ENCODE data around the gene NYAP2. TPM values are rescaled to one million over a fixed set of nuclear protein-coding genes. Genes with fewer than 3 reads are reported as not detected.
A peak's percentile ranks its signal among the peaks of the same experiment; 100 is the strongest.

The NYAP2 gene
- total RNA-seq, 1 donor: not detected

GRCh38 chr2:225466891-225467604 lies 67.5 kb downstream of the NYAP2 start:
- no peak for DNase-seq (ENCODE audit: low read depth)
- TF ChIP-seq, protein P1, sequence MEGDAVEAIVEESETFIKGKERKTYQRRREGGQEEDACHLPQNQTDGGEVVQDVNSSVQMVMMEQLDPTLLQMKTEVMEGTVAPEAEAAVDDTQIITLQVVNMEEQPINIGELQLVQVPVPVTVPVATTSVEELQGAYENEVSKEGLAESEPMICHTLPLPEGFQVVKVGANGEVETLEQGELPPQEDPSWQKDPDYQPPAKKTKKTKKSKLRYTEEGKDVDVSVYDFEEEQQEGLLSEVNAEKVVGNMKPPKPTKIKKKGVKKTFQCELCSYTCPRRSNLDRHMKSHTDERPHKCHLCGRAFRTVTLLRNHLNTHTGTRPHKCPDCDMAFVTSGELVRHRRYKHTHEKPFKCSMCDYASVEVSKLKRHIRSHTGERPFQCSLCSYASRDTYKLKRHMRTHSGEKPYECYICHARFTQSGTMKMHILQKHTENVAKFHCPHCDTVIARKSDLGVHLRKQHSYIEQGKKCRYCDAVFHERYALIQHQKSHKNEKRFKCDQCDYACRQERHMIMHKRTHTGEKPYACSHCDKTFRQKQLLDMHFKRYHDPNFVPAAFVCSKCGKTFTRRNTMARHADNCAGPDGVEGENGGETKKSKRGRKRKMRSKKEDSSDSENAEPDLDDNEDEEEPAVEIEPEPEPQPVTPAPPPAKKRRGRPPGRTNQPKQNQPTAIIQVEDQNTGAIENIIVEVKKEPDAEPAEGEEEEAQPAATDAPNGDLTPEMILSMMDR (IDR thresholded peaks at IDR 0.05; ENCODE audit: insufficient read depth, low read length): no peak
- H3K4me3 ChIP-seq (ENCODE audit: low read depth, low read length): no peak overlapping the region

DNA sequence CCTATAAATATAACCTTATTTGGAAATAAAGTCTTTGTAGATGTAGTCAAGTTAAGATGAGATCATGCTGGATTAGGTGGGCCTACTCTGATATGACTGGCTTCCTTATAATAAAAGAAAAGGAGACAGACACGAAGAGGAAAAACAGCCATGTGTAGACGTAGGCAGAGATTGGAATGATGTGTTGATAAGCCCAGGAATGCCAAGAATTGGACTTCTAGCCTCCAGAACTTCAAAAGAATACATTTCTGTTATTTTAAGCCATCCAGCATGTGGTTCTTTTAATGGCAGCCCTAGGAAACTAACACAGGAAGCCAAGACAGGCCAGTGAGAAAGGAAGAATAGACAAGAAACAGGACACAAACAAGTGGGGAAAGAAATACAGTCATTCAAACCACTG lies 68.6 kb downstream of the NYAP2 start:
- DNase-seq (ENCODE audit: low read depth): peak; percentile 31
- TF ChIP-seq, protein P1 (IDR thresholded peaks at IDR 0.05; ENCODE audit: insufficient read depth, low read length): no peak
- H3K4me3 ChIP-seq (ENCODE audit: low read depth, low read length): no peak overlapping the region

GRCh38 chr2:225471039-225471438 lies 71.5 kb downstream of the NYAP2 start:
- TF ChIP-seq, protein P1 (IDR thresholded peaks at IDR 0.05; ENCODE audit: insufficient read depth, low read length): no peak
- H3K4me3 ChIP-seq (ENCODE audit: low read depth, low read length): no peak overlapping the region
- no peak for DNase-seq (ENCODE audit: low read depth)

DNA sequence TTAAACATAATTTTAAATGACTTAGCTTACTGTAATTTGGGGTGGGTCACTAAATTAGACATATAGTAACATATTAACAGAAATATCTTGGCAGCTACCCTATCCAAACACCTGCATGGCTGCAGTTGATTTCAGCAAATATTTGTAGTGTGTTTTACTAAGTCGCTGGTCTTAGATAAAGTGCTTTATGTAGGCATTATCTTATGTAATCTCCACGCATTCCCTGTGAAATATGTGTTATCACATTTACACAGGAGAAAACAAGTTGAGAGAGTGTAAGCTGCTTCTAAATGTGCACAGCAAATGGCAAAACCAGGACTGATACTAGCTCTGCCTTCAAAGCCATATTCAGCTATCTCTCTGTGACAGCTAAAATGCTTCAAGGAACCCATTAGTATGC lies 72.0 kb downstream of the NYAP2 start:
- H3K4me3 ChIP-seq (ENCODE audit: low read depth, low read length): no peak overlapping the region
- TF ChIP-seq, protein P1 (IDR thresholded peaks at IDR 0.05; ENCODE audit: insufficient read depth, low read length): no peak
- DNase-seq (ENCODE audit: low read depth): no peak

GRCh38 chr2:225472161-225472560 lies 72.7 kb downstream of the NYAP2 start:
- no peak overlapping the region for H3K4me3 ChIP-seq (ENCODE audit: low read depth, low read length)
- DNase-seq (ENCODE audit: low read depth): no peak
- TF ChIP-seq, protein P1 (IDR thresholded peaks at IDR 0.05; ENCODE audit: insufficient read depth, low read length): no peak

DNA sequence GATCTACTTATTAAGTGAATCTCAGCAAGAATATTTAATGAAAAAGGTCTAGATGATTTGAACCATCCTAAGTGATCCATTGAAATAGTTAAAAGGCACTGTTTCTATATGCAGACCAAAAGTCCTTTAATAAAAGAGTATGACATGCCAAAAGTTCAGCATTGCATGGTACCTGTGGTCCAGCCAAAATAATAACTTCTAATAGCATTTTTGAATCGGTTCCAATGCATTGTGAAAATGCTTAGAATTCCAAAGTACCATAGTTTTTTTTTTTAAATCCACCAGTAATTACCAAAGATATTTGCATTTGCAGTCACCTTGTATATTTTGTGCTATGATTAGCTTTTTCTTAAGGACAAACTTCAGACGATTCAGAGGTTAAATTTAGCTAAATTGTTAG lies 79.9 kb downstream of the NYAP2 start:
- DNase-seq (ENCODE audit: low read depth): no peak
- TF ChIP-seq, protein P1 (IDR thresholded peaks at IDR 0.05; ENCODE audit: insufficient read depth, low read length): no peak
- no peak overlapping the region for H3K4me3 ChIP-seq (ENCODE audit: low read depth, low read length)

DNA sequence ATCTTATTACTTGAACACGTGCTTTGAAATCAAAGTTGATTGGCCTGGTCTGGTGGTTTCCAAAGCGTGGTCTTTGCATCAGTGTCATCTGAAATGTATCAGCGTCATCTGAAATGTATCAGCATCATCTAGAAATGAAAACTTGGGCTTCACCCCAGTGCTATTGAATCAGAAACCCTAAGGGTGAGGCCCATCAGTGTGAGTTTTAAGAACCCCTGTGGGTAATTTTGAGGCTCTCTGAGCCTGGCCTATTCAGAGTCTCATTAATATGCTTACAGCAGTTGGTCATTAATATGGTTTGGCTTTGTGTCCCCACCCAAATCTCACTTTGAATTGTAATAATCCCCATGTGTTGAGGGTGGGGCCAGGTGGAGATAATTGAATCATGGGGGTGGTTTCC lies 85.2 kb downstream of the NYAP2 start:
- DNase-seq (ENCODE audit: low read depth): no peak
- H3K4me3 ChIP-seq (ENCODE audit: low read depth, low read length): no peak overlapping the region
- TF ChIP-seq, protein P1 (IDR thresholded peaks at IDR 0.05; ENCODE audit: insufficient read depth, low read length): no peak
